ENCODE results near the gene MAPK8IP1.
"Not testable (repeated sequence)": the region's sequence is repeated elsewhere in the genome, so short reads cannot be mapped to it uniquely, and the experiment has no call there.

Gene MAPK8IP1

GRCh38 chr11:45892856-45893255 lies 7.4 kb downstream of the MAPK8IP1 start:
- no peak for DNase-seq

DNA sequence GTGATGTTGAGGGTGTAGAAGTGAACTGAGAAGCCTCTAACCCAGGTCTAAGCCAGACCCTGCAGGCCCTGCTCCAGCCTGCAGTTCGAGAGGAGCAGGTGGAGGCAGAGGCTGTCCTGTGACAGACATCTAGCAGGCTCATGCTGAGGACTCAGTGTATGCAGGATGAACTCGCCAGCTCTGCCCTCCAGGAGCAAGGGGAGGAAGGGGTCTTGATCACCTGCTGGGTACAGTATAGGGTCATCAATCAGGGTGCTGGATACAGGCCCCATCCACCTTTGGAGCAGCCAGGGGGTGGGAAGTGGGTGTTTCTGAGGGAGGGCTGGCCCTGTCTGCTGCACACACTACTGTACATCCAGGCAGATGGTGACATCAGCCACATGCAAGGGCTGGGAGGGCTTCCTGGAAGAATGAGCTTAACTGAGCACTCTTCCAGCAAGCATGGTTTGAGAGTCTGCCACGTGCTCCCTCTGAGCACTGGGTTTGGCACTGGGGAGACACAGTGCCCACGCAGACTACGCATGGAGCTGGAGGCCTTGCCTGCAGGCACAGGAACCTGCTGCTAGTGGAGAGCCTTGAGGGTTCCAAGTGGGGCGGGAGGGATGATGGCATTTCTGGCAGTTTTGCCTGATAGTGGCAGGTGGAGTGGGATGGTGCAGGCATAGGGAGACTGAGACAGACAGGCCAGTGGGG lies 9.2 kb downstream of the MAPK8IP1 start:
- DNase-seq: no peak

DNA sequence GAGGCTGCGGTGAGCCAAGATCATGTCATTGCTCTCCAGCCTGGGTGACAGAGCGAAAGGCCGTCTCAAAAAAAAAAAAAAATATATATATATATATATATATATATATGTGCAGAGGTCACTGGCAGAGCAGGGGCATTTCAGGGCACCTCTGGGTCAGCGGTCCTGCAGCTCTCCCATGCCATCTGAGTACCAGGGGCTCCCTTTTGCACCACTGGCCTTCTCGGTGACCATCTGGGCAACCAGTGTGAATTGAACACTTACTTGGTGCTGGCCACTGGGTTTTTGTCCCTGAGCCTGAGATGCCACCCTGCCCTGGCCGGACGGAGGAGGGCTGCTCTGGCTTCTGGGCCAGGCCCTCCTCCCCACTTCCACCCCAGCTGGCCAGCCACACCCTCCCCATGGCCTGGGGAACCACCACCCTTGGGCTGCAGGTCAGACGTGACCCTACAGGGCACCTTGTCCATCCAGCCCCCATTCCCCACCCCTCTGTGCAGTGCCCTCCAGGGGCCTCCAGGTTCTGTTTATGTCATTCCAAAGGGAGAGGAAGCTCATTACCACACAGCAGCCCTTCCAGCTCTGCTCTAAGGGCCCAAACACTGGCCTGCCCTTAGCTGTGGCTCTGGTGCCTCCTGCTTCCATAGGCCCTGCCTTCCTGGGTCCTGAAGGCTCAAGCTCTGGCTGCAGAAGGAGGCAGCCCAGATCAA lies 10.3 kb downstream of the MAPK8IP1 start:
- no peak for DNase-seq

- peak; percentile 77 for DNase-seq
Measured at GRCh38 chr11:45896422-45896984, 11.1 kb downstream of the MAPK8IP1 start.

GRCh38 chr11:45897556-45897955 lies 12.1 kb downstream of the MAPK8IP1 start:
- DNase-seq: no peak

DNA sequence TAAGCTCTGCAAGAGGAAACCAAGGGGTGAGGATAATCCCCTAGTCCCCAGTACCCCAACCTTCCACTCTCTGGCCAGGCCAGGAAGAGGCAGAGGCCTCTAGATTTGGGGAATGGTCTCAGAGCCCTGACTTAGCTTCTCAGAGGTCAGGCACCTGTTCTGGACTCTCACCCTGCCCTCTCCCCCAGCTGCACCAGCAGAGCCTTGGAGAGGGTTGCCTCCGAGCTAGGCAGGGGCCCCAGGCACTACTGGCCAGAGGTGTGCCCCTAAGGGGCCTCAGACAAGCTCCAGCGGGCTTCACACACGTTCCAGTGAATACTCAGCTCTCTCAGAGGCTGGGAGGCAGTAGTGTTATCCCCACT lies 13.6 kb downstream of the MAPK8IP1 start:
- DNase-seq: no peak

DNA sequence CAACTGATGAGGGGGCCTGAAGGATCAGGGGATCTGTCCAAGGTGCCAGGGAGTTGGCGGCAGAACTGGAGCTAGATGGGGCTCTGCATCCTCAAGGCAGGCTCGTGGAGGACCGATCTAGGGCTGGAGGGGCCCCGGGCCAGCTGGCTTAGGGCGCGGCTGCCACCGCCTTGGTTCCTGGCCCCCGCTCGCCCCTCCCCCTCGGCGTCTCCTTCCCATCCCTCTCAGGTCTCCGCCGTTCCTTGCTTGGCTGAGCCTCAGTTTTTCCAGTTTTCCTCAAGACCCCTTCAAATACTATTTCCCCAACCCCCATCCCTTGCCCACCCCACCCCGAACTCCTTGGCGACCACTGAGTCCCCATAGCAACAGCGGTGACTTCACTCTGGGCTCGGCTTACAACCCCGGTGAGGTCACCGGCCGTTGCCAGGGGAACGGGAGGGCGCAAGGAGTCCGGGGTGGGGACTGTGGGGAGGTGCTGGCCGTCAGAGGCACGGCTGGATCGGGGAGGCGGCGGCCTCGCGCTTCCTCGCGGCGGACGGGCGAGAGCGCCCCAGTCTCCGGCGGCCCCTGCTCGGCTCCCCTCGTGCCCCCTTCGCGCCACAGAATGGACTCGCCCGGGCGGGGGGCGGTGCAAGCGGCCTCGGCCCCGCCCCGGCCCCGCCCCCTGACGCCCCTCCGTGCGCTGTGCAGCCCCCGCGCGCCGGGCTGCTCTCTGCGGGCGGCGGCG lies 14.2 kb downstream of the MAPK8IP1 start:
- DNase-seq: peak; percentile 94

GRCh38 chr11:45900175-45900800 lies 14.8 kb downstream of the MAPK8IP1 start:
- not testable (repeated sequence) for DNase-seq

- DNase-seq: no peak
Measured at GRCh38 chr11:45900916-45901617, 15.6 kb downstream of the MAPK8IP1 start.

DNA sequence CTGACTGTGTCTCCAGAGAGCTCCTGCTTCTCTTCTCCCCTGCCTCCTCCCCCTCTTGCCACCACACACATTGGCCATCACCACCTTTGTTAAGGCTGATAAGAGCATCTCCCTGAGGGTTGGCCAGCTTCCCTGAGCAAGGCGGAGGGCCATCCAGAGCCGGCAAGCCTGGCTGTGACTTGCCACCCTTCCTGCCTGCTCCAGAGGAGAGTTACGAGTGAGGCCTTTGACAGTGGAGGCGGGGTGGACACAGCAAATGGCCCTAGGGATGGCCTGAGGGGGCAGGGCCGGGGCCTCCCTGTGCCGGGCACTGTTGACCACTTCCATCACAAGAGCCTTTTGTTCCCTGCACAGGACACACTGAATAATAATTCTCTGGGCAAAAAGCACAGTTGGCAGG lies 16.2 kb downstream of the MAPK8IP1 start:
- no peak for DNase-seq

- DNase-seq: no peak
Measured at GRCh38 chr11:45902452-45903380, 17.3 kb downstream of the MAPK8IP1 start.

- DNase-seq: no peak
Measured at GRCh38 chr11:45904309-45904915, 19.0 kb downstream of the MAPK8IP1 start.

DNA sequence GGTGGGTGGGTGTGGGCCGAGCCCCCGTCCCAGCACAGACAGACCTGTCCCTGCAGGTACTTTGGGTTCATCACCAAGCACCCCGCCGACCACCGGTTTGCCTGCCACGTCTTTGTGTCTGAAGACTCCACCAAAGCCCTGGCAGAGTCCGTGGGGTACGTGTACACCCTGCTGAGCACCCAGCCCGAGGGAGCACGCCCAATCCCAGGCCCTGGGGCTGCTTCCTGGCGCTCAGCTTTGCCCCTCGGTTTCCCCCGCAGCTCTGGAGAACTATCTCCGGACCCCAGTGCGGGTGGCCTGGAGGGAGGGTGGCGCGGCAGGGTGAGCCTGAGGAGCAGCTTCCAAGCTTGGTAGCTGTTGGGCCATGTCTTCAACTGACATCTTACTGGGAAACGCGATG lies 19.6 kb downstream of the MAPK8IP1 start:
- no peak for DNase-seq

GRCh38 chr11:45905576-45905975 lies 20.1 kb downstream of the MAPK8IP1 start:
- DNase-seq: not testable (repeated sequence)

- no peak for DNase-seq
Measured at GRCh38 chr11:45906096-45906682, 20.7 kb downstream of the MAPK8IP1 start.

DNA sequence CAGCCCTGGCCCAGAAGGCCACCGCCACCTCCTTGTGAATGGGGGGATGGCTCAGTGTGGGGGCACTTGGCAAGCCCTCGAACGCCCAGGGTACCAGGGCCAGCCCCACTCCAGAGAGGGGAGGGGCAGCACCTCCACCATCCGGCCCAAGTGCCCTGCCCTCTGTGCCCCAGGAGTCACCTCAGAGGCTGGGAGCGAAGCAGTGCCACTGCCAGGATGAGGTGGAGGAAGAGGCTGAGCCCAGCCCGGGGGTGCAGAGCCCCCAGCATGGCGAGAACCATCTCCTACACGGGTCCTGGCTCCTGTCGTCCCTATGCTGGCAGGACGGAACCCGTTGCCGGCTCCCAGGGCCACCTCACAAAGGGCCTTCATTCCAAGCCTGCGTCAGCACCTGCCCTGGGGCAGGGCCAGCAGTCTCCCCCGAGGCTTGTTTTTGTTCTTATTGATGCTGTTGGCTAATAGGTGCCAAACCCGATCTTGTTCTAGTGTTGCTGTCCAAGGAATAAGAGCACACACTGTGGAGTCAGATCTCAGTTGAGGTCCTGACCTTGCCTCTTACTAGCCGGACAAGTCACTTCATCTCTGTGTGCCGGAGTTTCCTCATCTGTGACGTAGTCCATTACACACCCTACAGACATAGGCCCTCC lies 21.6 kb downstream of the MAPK8IP1 start, which contains the start of gene FREY1:
Gene FREY1, minus strand, starts transcription at position 307 of the 647 bp plus-strand sequence. Its CDS starts 26 bp downstream, at position 281.
- no peak for DNase-seq

GRCh38 chr11:45907911-45908370 lies 22.5 kb downstream of the MAPK8IP1 start:
- no peak for DNase-seq

DNA sequence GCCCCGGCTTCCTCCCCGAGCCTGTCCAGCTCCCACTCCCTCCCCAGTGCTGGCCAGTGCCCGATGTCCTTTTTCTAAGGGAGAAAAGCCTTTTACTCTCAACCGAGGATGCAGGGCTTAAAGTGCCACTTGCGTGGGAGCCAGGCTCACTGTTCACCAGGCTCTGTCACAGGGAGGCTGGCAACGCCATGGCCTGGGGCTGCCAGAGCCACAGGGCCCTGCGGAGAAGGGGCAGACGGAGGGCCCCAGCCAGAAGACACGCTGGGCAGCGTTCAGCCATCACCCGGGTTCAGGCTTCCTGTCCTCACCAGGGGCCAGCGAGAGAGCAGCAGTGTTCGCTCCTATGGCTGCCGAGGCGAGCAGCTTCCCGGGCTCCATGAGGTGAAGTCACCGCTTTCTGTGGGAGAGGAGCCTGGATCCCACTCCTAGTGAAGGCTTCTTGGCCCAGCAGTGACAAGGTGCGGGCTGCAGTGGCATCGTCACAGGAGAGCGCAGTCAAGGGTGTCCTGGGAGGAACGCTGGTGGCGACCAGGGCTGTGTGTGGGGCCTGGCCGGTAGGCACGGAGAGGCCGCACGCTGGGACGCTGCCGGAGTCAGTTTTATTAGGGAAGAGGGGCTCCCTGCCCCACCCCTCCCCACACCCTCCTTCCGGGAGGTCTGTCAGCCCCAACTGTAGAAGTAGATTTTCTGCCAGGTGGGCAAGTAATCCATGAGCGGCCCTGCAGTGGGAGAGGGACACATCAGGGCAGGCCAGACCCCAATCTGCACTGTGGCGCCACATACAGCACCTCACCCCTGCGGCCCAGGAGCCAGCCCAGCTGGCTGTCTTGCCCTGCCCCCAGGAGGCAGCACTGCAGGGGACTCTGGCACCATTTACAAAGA lies 24.4 kb downstream of the MAPK8IP1 start:
- DNase-seq: no peak

DNA sequence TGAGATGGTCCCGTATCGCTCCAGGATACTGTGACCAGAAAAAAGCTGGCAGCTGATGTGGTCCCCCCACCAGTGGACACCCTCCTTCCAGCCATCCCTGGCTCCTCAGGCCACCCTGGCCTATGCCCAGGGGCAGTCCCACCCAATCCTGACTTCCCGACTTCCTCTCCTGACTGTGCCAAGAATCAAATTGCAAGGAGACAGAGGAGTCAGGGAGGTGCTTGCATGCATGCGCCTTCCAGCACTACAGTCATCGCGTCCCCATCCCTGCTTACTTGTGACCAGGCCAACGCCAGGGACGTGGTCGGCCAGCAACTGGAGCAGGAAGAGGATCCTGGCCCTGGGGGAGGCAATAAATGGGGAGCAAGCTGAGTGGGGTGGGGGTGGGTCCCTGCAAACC lies 25.2 kb downstream of the MAPK8IP1 start:
- no peak for DNase-seq

Measured in islet precursor cell (in vitro differentiated cells).